PC-9 (cell line): ENCODE data around the gene APPL2.

ENCODE experiments used
- CTCF ChIP-seq: fragments of 200-600 bp; sonication (generic); conservative IDR thresholded peaks from 2 replicates; pipeline ENCODE4 v1.6.1; 2017; ENCODE audit warnings: mixed run types, antibody characterized with exemption, mild to moderate bottlenecking, moderate library complexity
- EZH2 ChIP-seq: fragments of 200-600 bp; sonication (generic); IDR thresholded peaks from 2 replicates; pipeline ENCODE4 v1.8.0; 2017; ENCODE audit warnings: antibody characterized with exemption, low read depth

GRCh38 chr12:105209091-105209490 lies 26.9 kb downstream of the APPL2 start:
- no peak for TF ChIP-seq CTCF
- TF ChIP-seq EZH2: no peak
